Tibial artery (tissue), 4 donors: ENCODE data around the gene RTP5.

Experiments used
- DNase-seq, 2 donors: peaks; one replicate each; pipeline ENCODE4 v3.0.0-alpha.2; 2019
- H3K27ac ChIP-seq, 2 donors: fragments of 200-600 bp; sonication (generic) in 1 of 2; 1 replicate in 1 of 2; 2 replicates in 1 of 2; pipeline ENCODE4 v1.5.1; 2018 to 2019; ENCODE audit warnings: mild to moderate bottlenecking in 1 of 2
- H3K27me3 ChIP-seq, 2 donors: fragments of 200-600 bp; sonication (generic) in 1 of 2; one replicate each; pipeline versions ENCODE4 v1.5.1 to v1.6.0; 2016 to 2019
- H3K36me3 ChIP-seq, 3 donors: fragments of 200-600 bp; sonication (generic) in 2 of 3; one replicate each; pipeline ENCODE4 v1.5.1; 2016 to 2019; ENCODE audit warnings: mild to moderate bottlenecking in 2 of 3
- H3K4me1 ChIP-seq, 4 donors: fragments of 200-600 bp; sonication (generic) in 2 of 4; 1 replicate in 3 of 4; 2 replicates in 1 of 4; pipeline ENCODE4 v1.5.1; 2016 to 2019
- H3K4me3 ChIP-seq, 2 donors: fragments of 200-600 bp; sonication (generic) in 1 of 2; 1 replicate in 1 of 2; 2 replicates in 1 of 2; pipeline ENCODE4 v1.5.1; 2018 to 2019; ENCODE audit warnings: mild to moderate bottlenecking in 2 of 2
- H3K9me3 ChIP-seq, 3 donors: fragments of 200-600 bp; sonication (generic) in 1 of 3; one replicate each; pipeline ENCODE4 v1.5.1; 2016 to 2019
- CTCF ChIP-seq, 2 experiments: fragments of 200-600 bp in 1 of 2; fragments of 450-650 bp in 1 of 2; IDR thresholded peaks; one replicate each; pipeline ENCODE4 v1.5.1; 2017 to 2019; ENCODE audit warnings: antibody characterized with exemption in 2 of 2, mild to moderate bottlenecking in 1 of 2, moderate library complexity in 1 of 2
- intact Hi-C: fragments of 100-400 bp; cut with DNase I; formaldehyde crosslinking; loops from one replicate; pipeline ENCODE4 v1.15.0; 2023; ENCODE audit warnings: low total_unique reads

Gene RTP5

GRCh38 chr2:241860184-241861078, 9.1 kb upstream of the RTP5 start:
- intact Hi-C loops, result no loop called here
- peaks cover 0 to 22% (median 10%) of the 10 kb centered on the region in 4 donors for H3K4me1 ChIP-seq
- peak overlapping the region; percentile 56 to 63 for H3K27ac ChIP-seq
- peaks cover 0 to 82% of the 10 kb centered on the region in 2 donors for H3K27me3 ChIP-seq
- peak overlapping the region; percentile 16 to 24 for H3K4me3 ChIP-seq
- TF ChIP-seq CTCF (IDR thresholded peaks at IDR 0.05), result no peak
- H3K36me3 ChIP-seq, result no peaks in the 10 kb centered on the region
- no peak for DNase-seq
- H3K9me3 ChIP-seq, result no peaks in the 10 kb centered on the region

GRCh38 chr2:241861264-241861663, 8.3 kb upstream of the RTP5 start:
- peaks cover 0 to 88% of the 10 kb centered on the region in 2 donors for H3K27me3 ChIP-seq
- intact Hi-C loops, result no loop called here
- H3K27ac ChIP-seq, result no peak overlapping the region

GRCh38 chr2:241862093-241862492, 7.4 kb upstream of the RTP5 start:
- Histone ChIP-seq H3K27ac (no peak overlapping the region), H3K4me3 (no peak overlapping the region), H3K4me1 (peaks cover 0 to 22% (median 13%) of the 10 kb centered on the region in 4 donors), H3K27me3 (peaks cover 0 to 93% of the 10 kb centered on the region in 2 donors), H3K36me3 (no peaks in the 10 kb centered on the region), H3K9me3 (no peaks in the 10 kb centered on the region)
- no peak for TF ChIP-seq CTCF (IDR thresholded peaks at IDR 0.05)
- no peak for DNase-seq
- intact Hi-C loops, result no loop called here

More at GRCh38 chr2:241861264-241861663, 8.3 kb upstream of the RTP5 start:
- Histone ChIP-seq H3K9me3 (no peaks in the 10 kb centered on the region), H3K4me3 (no peak overlapping the region), H3K36me3 (no peaks in the 10 kb centered on the region), H3K4me1 (peaks cover 0 to 22% (median 10%) of the 10 kb centered on the region in 4 donors)
- no peak for DNase-seq
- TF ChIP-seq CTCF (IDR thresholded peaks at IDR 0.05), result no peak

- no peaks in the 10 kb centered on the region for H3K36me3 ChIP-seq
- no peak for TF ChIP-seq CTCF (IDR thresholded peaks at IDR 0.05)
- H3K9me3 ChIP-seq, result no peaks in the 10 kb centered on the region
- no peak overlapping the region for H3K4me3 ChIP-seq
- intact Hi-C loops, result no loop called here
- H3K27me3 ChIP-seq, result peaks cover 0 to 93% of the 10 kb centered on the region in 2 donors
- peaks cover 0 to 22% (median 13%) of the 10 kb centered on the region in 4 donors for H3K4me1 ChIP-seq
- DNase-seq, result no peak
- H3K27ac ChIP-seq, result no peak overlapping the region
Observed at GRCh38 chr2:241862775-241863535, 6.6 kb upstream of the RTP5 start.

- Histone ChIP-seq H3K27ac (no peak overlapping the region), H3K9me3 (no peaks in the 10 kb centered on the region), H3K4me1 (peaks cover 0 to 22% (median 13%) of the 10 kb centered on the region in 4 donors), H3K36me3 (no peaks in the 10 kb centered on the region), H3K4me3 (no peak overlapping the region), H3K27me3 (peaks cover 0 to 93% of the 10 kb centered on the region in 2 donors)
- no peak for TF ChIP-seq CTCF (IDR thresholded peaks at IDR 0.05)
- intact Hi-C loops, result no loop called here
- DNase-seq, result no peak
Observed at GRCh38 chr2:241863536-241863954, 6.0 kb upstream of the RTP5 start.
